Cardiac muscle cell (in vitro differentiated cells and primary cell): ENCODE data around the gene NEDD9. TPM values are rescaled to one million over a fixed set of nuclear protein-coding genes. Genes with fewer than 3 reads are reported as not detected.

Experiments
- DNase-seq, 2 donors: peaks; one replicate each; pipeline versions ENCODE4 v3.0.0 to v3.0.0-alpha.2; 2010 to 2017; ENCODE audit warnings: low read depth in 1 of 2, low spot score in 1 of 2
- H3K27ac ChIP-seq: fragments of 200-600 bp; sonication (generic); 2 replicates; pipeline ENCODE4 v1.5.1; 2016
- H3K27me3 ChIP-seq: fragments of 200-600 bp; sonication (generic); 2 replicates; pipeline ENCODE4 v1.6.0; 2016; ENCODE audit warnings: control low read depth
- H3K36me3 ChIP-seq: fragments of 200-600 bp; sonication (generic); 2 replicates; pipeline ENCODE4 v1.5.1; 2016; ENCODE audit warnings: control low read depth
- H3K4me1 ChIP-seq: fragments of 200-600 bp; sonication (generic); 2 replicates; pipeline ENCODE4 v1.8.1; 2017; ENCODE audit warnings: low read depth, mild to moderate bottlenecking, mixed run types
- H3K4me3 ChIP-seq: fragments of 200-600 bp; sonication (generic); 2 replicates; pipeline ENCODE4 v1.5.1; 2016; ENCODE audit warnings: mild to moderate bottlenecking
- H3K9me3 ChIP-seq: fragments of 200-600 bp; sonication (generic); 2 replicates; pipeline ENCODE4 v1.5.1; 2017; ENCODE audit warnings: low read depth, mild to moderate bottlenecking, control low read depth
- polyA plus RNA-seq: library from polyadenylated mRNA; unstranded; fragments of >200 nt; fragmentation: Nextera tagmentation; extraction: Ambion mirVana; gene quantifications from 2 replicates; pipeline ENCODE4 v1.2.1, GENCODE V29; 2016
- total RNA-seq: library from RNA; depleted of rRNA; stranded (reverse); fragments of >200 nt; gene quantifications from 2 replicates; pipeline ENCODE4 v1.2.3, GENCODE V29; 2016
- TF ChIP-seq, protein P1 (sequence below): IDR thresholded peaks from 2 replicates; pipeline ENCODE4 v1.5.1; 2012; ENCODE audit warnings: low read depth, mild to moderate bottlenecking, low read length

The NEDD9 gene
- total and polyA plus RNA-seq, 2 experiments from 2014 or later, result 12.6 to 26.8 TPM

DNA sequence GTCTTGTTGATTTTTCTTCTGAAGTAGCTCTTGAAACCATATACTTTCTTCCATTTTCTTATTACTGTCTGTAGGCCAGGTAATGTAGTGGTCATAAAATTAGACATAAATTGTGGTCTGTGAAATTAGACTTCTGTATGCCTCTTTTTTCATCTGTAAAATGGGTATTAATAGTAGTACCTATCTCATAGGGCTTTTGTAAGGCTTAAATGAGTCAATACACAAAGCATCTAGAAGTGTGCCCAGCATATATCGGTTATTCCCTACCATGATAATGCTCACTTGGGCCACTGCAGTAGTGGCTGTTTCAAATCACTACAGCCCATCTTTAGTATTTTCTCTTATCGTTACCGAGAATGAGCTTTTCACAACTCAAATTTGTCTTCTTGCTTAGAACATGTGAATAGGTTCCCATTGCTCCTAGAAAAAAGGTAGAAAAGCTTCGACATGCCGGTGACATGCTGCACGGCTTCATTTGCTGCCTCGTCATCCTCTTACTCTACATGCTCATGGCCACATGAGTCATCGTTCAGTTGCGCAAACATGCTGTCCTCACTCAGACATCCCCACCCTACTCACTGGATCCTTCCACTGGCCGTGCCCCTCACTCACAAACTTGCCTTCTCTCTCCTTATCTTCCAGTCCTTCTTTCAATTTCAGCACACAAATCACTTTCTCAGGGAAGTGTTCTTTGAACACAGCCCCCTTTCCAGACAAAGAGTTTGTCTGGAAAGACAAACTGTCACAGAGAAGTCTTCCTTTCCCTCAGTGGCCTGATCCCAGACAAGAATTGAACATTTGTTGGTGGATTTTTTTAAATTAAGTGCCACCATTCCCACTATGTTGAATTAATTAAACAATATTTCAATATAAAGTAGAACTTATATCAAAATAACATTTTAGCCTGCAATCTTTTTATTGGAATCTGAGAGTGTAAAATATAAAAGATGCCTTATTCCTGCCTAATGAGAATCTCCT, 88.8 kb downstream of the NEDD9 start:
- no peak overlapping the region for H3K4me3 ChIP-seq
- H3K27ac ChIP-seq, result no peak overlapping the region
- H3K27me3 ChIP-seq, result no peaks in the 10 kb centered on the region
- no peaks in the 10 kb centered on the region for H3K4me1 ChIP-seq
- DNase-seq, result peak in 1 of 2 donors; percentile 93
- TF ChIP-seq, protein P1, sequence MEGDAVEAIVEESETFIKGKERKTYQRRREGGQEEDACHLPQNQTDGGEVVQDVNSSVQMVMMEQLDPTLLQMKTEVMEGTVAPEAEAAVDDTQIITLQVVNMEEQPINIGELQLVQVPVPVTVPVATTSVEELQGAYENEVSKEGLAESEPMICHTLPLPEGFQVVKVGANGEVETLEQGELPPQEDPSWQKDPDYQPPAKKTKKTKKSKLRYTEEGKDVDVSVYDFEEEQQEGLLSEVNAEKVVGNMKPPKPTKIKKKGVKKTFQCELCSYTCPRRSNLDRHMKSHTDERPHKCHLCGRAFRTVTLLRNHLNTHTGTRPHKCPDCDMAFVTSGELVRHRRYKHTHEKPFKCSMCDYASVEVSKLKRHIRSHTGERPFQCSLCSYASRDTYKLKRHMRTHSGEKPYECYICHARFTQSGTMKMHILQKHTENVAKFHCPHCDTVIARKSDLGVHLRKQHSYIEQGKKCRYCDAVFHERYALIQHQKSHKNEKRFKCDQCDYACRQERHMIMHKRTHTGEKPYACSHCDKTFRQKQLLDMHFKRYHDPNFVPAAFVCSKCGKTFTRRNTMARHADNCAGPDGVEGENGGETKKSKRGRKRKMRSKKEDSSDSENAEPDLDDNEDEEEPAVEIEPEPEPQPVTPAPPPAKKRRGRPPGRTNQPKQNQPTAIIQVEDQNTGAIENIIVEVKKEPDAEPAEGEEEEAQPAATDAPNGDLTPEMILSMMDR, result no peak
- no peaks in the 10 kb centered on the region for H3K36me3 ChIP-seq
- H3K9me3 ChIP-seq, result no peaks in the 10 kb centered on the region

DNA sequence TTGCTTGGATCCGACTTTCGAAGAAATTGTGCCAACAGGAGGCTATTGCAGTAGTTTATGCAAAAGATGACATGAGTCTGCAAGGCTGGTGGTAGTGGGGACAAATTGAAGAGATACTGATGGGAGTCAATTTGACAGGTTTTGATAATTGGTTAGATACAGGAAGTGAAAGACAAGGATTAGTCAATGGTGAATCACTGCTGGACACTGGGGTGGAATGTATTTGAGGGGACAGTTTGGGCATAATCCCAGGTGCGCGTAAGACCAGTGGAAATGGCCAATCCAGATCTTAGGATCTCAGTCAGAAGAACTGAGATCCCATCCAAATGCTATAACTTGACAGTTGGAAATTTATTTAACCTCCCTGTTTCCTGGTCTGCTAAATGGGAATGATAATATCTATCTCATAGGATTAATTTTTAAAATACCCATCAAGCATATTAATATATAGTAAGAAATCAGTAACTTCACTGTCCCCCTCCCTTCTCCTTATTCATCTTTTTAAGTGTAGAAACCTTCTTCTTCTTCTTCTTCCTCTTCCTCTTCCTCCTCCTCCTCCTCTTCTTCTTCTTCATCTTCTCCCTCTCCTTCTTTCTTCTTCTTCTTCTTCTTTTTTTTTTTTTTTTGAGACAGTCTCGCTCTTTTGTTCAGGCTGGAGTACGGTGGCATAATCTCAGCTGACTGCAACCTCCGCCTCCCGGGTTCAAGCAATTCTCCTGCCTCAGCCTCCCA, 90.0 kb downstream of the NEDD9 start:
- TF ChIP-seq, protein P1, result no peak

DNA sequence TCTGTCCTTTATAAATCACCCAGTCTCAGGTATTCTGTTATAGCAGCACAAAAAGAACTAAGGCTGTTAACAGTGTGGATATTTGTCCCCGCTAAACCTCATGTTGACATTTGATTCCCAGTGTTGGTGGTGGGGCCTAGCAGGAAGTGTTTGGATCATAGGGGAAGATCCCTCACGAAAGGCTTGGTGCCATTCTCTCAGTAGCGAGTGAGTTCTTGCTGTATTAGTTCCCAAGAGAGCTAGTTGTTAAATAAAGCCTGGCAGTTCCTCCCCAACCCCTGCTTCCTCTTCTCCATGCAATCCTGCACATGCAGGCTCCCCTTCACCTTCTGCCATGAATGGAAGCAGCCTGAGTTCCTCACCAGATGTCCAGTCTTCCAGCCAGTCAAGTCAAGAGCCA, 91.2 kb downstream of the NEDD9 start:
- H3K4me3 ChIP-seq, result no peak overlapping the region
- no peak for DNase-seq
- H3K36me3 ChIP-seq, result no peaks in the 10 kb centered on the region
- H3K9me3 ChIP-seq, result no peaks in the 10 kb centered on the region
- no peaks in the 10 kb centered on the region for H3K4me1 ChIP-seq
- no peaks in the 10 kb centered on the region for H3K27me3 ChIP-seq
- TF ChIP-seq, protein P1, result no peak
- H3K27ac ChIP-seq, result no peak overlapping the region

More for the DNA sequence above, 90.0 kb downstream of the NEDD9 start:
- H3K36me3 ChIP-seq, result no peaks in the 10 kb centered on the region
- H3K27me3 ChIP-seq, result no peaks in the 10 kb centered on the region
- no peak overlapping the region for H3K27ac ChIP-seq
- no peak overlapping the region for H3K4me3 ChIP-seq
- no peak for DNase-seq
- no peaks in the 10 kb centered on the region for H3K4me1 ChIP-seq
- no peaks in the 10 kb centered on the region for H3K9me3 ChIP-seq

DNA sequence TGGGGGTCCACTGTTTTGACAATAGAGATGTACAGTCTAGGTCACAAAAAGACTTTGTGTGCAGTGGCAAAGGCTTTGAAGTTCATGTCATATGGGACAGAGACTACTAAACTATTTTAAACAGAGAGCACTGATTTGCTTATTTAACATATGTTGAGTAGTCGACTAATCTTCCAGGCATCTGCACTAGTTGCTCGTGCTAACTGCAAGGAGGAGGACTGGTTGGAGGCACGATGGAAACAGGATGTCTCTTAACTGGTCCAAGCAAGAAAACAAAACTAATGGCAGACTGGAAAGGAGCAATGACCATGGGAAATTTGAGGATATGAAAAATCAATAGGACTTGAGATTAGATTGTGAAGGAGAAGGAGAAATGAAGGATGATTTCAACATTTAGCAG, 92.4 kb downstream of the NEDD9 start:
- Histone ChIP-seq H3K27me3 (no peaks in the 10 kb centered on the region), H3K4me1 (no peaks in the 10 kb centered on the region), H3K36me3 (peaks cover 8% of the 10 kb centered on the region), H3K4me3 (no peak overlapping the region), H3K9me3 (no peaks in the 10 kb centered on the region), H3K27ac (no peak overlapping the region)
- TF ChIP-seq, protein P1, result no peak
- DNase-seq, result no peak

DNA sequence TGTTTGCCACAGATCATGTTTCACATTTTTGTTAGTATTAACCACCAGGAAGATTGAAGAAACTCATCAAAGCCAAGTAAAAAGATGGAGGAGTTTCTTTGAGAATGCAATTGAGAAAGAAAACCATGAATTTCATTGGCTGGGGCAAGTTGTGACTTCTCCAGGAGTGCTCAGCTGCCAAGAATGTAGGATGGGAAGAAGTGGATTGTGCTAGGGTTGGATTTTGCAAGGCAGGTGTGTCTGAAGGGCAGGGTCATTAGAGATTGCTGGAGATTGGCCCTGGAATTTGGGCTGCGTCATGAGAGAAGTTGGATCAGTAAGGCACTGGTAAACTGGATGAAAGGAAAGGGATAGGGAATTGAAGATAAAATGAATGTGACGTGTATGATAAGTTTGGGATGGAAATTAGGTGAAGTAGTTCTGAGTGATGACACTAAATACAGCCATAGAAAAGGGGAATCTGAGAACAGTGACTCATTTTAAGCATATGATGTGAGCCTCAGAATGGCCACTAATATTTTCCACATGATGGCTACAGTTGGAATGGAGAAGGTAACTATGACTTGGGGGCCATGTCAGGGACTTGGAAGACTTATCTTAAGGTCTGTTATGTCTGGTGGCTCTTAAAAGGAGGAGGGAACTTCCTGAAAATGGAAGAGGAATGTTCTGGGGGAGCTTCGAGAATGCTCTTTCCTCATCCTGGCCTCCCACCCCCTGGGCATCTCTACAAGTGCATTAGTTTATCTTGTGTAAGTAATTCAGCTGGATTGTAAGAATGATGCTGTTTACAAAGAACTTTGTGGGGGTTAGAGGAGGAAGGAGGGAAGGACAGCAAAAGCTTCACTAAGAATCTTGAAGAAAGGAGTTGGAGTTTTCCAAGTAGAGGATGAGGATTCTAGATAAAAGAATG, 93.2 kb downstream of the NEDD9 start:
- TF ChIP-seq, protein P1, result no peak
- Histone ChIP-seq H3K9me3 (no peaks in the 10 kb centered on the region), H3K4me1 (no peaks in the 10 kb centered on the region), H3K36me3 (peaks cover 15% of the 10 kb centered on the region), H3K4me3 (no peak overlapping the region), H3K27ac (no peak overlapping the region), H3K27me3 (no peaks in the 10 kb centered on the region)
- DNase-seq, result peak in 1 of 2 donors; percentile 25
